Measurements from ENCODE around the gene PTRH2.
"Not testable (repeated sequence)": the region's sequence is repeated elsewhere in the genome, so short reads cannot be mapped to it uniquely, and the experiment has no call there.

PTRH2 gene

DNA sequence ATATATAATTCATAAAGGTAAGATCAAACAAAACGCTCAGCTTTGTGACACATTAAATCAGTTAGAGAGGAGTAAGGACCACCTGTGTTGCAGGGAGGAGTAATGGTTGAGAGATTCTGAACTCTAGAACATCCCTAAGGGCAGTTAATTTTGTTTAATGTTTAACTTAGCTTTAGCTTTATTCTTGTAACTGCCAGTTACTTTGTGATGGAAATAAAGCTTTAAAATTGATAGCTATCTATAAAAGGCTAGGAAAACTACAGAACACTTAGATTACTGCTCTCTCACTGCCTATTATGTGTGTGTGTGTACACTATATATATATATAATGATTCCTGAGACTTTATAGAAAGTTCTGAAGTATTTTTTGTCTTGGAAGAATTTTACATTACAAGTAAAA is 37.8 kb downstream of the PTRH2 start:
- no peak for DNase-seq (ENCODE audit: low read depth)

DNA sequence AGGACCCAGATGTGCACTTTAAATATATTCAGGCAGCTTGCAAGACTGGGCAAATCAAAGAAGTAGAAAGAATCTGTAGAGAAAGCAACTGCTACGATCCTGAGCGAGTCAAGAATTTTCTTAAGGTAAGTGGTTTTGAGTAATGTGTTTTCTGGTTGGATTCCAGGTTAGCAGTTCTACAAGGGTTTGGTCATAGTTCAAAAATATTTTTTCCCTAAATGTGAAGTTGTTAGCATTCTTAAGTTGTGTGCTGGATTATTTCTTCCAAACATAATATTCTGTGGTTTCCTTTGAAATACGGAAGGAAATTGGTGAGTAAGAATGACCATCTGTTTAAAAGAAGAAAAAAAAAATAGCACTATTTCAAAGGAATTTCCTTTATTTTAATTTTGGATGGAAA is 38.4 kb downstream of the PTRH2 start:
- no peak for DNase-seq (ENCODE audit: low read depth)

GRCh38 chr17:59666235-59666634 is 41.0 kb downstream of the PTRH2 start:
- no peak for DNase-seq (ENCODE audit: low read depth)

DNA sequence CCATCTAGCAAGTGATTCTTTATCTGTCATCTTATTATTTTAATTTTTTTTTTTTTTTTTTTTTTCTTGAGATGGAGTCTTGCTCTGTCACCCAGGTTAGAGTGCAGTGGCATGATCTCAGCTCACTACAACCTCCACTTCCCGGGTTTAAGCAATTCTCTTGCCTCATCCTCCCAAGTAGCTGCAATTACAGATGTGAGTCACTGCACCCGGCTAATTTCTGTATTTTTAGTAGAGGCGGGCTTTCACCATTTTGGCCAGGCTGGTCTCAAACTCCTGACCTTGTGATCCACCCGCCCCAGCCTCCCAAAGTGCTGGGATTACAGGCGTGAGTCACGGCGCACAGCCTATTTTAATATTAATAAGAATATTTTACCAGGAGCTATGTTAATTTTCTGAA is 50.6 kb downstream of the PTRH2 start:
- not testable (repeated sequence) for DNase-seq (ENCODE audit: low read depth)

DNA sequence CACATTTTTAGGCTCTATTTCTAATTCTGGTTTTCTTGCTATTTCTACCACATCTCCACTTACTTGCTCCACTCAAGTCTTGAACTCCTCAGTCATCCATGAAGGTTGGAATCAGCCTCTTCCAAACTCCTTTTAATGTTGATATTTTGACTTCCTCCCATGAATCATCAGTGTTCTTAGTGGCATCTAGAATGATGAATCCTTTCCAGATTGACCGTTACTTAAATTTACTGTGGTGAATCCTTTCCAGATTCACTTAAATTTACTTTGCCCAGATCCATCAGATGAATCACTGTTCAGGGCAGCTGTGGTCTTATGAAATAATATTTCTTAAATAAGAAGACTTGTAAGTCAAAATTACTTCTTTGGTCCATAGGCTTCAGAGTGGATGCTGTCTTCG is 55.1 kb downstream of the PTRH2 start:
- no peak for DNase-seq (ENCODE audit: low read depth)

DNA sequence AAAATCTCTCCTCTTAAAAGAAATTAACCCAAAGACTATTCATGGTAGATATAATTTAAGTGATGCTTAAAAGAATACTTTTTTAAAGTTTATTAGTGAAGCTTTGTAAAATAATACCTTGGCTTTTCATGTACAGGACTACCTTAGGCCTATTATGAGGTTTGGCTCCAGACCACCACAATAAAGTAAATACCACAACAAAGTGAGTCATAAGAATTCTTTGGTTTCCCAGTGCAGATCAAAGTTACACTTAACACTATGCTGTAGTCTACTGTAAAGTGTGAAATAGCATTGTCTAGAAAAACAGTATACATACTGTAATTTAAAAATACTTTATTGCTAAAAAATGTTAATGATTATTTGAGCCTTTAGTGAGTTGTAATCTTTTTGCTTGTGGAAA is 55.9 kb downstream of the PTRH2 start:
- no peak for DNase-seq (ENCODE audit: low read depth)

DNA sequence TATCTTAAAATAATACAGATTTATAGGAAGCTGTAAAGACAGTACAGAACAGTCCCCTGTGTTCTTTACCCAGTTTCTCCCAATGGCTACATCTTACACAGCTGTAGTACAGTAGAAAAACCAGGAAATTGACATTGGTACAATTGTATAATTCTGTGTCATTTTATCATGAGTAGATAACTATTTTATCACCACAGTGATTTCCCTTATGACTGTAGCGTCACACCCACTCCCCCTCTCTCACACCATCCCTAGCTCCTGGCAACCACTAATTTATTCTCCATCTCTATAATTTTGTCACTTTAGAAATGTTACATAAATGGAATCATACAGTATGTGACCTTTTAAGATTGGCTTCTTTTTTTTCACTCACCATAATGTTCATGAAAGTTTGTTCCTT is 56.6 kb downstream of the PTRH2 start:
- DNase-seq (ENCODE audit: low read depth), result no peak

- DNase-seq (ENCODE audit: low read depth), result no peak
Measured at GRCh38 chr17:59649886-59650285, 57.3 kb downstream of the PTRH2 start.

All from stimulated activated CD4-positive, alpha-beta T cell treated with anti-CD3 and anti-CD28 coated beads, Interleukin-2, amount 100 ng/mL, for 4 hours (primary cell).